K562 (cell line): ENCODE measurements around the gene FUT4.

ENCODE experiments used
- NFE2 ChIP-seq: IDR thresholded peaks from 2 replicates; pipeline ENCODE4 v1.6.1; 2014; ENCODE audit warnings: antibody characterized with exemption, low read depth
- RAD21 ChIP-seq, 2 experiments: fragments of 250-450 bp in 1 of 2; fragments of 450-650 bp in 1 of 2; sonication (Bioruptor Pico) in 1 of 2; formaldehyde crosslinking in 1 of 2; IDR thresholded peaks in 1 of 2; conservative IDR thresholded peaks in 1 of 2; 2 replicates each; pipeline versions ENCODE4 v1.4.0 to v1.8.0; 2020 to 2022; ENCODE audit warnings: mild to moderate bottlenecking in 2 of 2, moderate library complexity in 1 of 2
- SAFB2 ChIP-seq: fragments of 200-400 bp; formaldehyde crosslinking; IDR thresholded peaks from 2 replicates; pipeline ENCODE4 v1.6.1; 2018; ENCODE audit warnings: borderline replicate concordance, low read length, low read depth, moderate library complexity; ENCODE audit not compliant: severe bottlenecking
- ZBTB40 ChIP-seq, 2 experiments: fragments of 450-650 bp in 1 of 2; sonication (generic) in 1 of 2; formaldehyde crosslinking in 1 of 2; IDR thresholded peaks; 2 replicates each; pipeline versions ENCODE4 v1.7.1 to v1.9.0; 2016 to 2022; ENCODE audit warnings: inconsistent platforms in 1 of 2, mild to moderate bottlenecking in 1 of 2, missing genetic modification reagents in 1 of 2
- ZNF232 ChIP-seq: sonication (generic); formaldehyde crosslinking; IDR thresholded peaks from 2 replicates; pipeline ENCODE4 v1.8.0; 2022; ENCODE audit warnings: mild to moderate bottlenecking, missing genetic modification reagents
- ZNF24 ChIP-seq: fragments of 450-650 bp; IDR thresholded peaks from 2 replicates; pipeline ENCODE4 v1.6.1; 2016
- TF ChIP-seq, protein P1 (sequence below): fragments of 450-650 bp; formaldehyde crosslinking; IDR thresholded peaks from 2 replicates; pipeline ENCODE4 v1.4.0; 2020; ENCODE audit warnings: mild to moderate bottlenecking, moderate library complexity

DNA sequence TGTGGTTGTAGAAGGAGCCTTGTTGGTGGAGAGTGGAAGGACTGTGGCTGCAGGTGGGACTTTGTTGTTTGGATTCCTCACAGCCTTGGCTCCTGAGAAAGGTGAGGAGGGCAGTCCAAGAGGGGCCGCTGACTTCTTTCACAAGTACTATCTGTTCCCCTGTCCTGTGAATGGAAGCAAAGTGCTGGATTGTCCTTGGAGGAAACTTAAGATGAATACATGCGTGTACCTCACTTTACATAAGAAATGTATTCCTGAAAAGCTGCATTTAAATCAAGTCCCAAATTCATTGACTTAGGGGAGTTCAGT lies 2.4 kb downstream of the FUT4 start:
- TF ChIP-seq, protein P1, sequence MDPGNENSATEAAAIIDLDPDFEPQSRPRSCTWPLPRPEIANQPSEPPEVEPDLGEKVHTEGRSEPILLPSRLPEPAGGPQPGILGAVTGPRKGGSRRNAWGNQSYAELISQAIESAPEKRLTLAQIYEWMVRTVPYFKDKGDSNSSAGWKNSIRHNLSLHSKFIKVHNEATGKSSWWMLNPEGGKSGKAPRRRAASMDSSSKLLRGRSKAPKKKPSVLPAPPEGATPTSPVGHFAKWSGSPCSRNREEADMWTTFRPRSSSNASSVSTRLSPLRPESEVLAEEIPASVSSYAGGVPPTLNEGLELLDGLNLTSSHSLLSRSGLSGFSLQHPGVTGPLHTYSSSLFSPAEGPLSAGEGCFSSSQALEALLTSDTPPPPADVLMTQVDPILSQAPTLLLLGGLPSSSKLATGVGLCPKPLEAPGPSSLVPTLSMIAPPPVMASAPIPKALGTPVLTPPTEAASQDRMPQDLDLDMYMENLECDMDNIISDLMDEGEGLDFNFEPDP (CRISPR knock-in tag): no peak
- TF ChIP-seq ZBTB40 (IDR thresholded peaks at IDR 0.05) (no peak), ZBTB40 (CRISPR knock-in tag; IDR thresholded peaks at IDR 0.05) (no peak), NFE2 (no peak), ZNF24 (no peak), RAD21 (CRISPR knock-in tag; conservative IDR thresholded peaks at IDR 0.05 in 1 of 2, IDR thresholded peaks at IDR 0.05 in 1 of 2) (no peak), ZNF232 (no peak), SAFB2 (no peak)
